ENCODE results near the gene MAP3K13.

Gene MAP3K13

GRCh38 chr3:185397676-185398075 lies 34.7 kb downstream of the MAP3K13 start:
- no peak for DNase-seq (ENCODE audit: low read depth)
- no peak overlapping the region for H3K4me3 ChIP-seq (ENCODE audit: low read depth, low read length)
- no peak for TF ChIP-seq CTCF (IDR thresholded peaks at IDR 0.05; ENCODE audit: low read depth, low read length, missing control alignments)

GRCh38 chr3:185399737-185400667 lies 37.1 kb downstream of the MAP3K13 start:
- TF ChIP-seq CTCF (IDR thresholded peaks at IDR 0.05; ENCODE audit: low read depth, low read length, missing control alignments) = no peak
- no peak overlapping the region for H3K4me3 ChIP-seq (ENCODE audit: low read depth, low read length)
- no peak for DNase-seq (ENCODE audit: low read depth)

GRCh38 chr3:185400866-185401265 lies 37.9 kb downstream of the MAP3K13 start:
- no peak for TF ChIP-seq CTCF (IDR thresholded peaks at IDR 0.05; ENCODE audit: low read depth, low read length, missing control alignments)
- DNase-seq (ENCODE audit: low read depth) = no peak

GRCh38 chr3:185401319-185401955 lies 38.5 kb downstream of the MAP3K13 start:
- no peak for TF ChIP-seq CTCF (IDR thresholded peaks at IDR 0.05; ENCODE audit: low read depth, low read length, missing control alignments)
- no peak overlapping the region for H3K4me3 ChIP-seq (ENCODE audit: low read depth, low read length)
- DNase-seq (ENCODE audit: low read depth) = no peak

More at GRCh38 chr3:185400866-185401265, 37.9 kb downstream of the MAP3K13 start:
- no peak overlapping the region for H3K4me3 ChIP-seq (ENCODE audit: low read depth, low read length)

- no peak for TF ChIP-seq CTCF (IDR thresholded peaks at IDR 0.05; ENCODE audit: low read depth, low read length, missing control alignments)
- no peak for DNase-seq (ENCODE audit: low read depth)
- H3K4me3 ChIP-seq (ENCODE audit: low read depth, low read length) = no peak overlapping the region
Measured at GRCh38 chr3:185402561-185402960, 39.6 kb downstream of the MAP3K13 start.

GRCh38 chr3:185403002-185403401 lies 40.1 kb downstream of the MAP3K13 start:
- no peak for TF ChIP-seq CTCF (IDR thresholded peaks at IDR 0.05; ENCODE audit: low read depth, low read length, missing control alignments)
- no peak overlapping the region for H3K4me3 ChIP-seq (ENCODE audit: low read depth, low read length)
- DNase-seq (ENCODE audit: low read depth) = no peak

All from GM12864 (cell line).